MCF 10A (cell line): ENCODE results near the gene TNFSF10. TPM values are rescaled to one million over a fixed set of nuclear protein-coding genes. Genes with fewer than 3 reads are reported as not detected.

Experiments used
- BruUV-seq: library from RNA; stranded (reverse); fragments of 400-500 nt; replicated peaks from 2 replicates; lab custom pipeline; 2021; lab: Mats Ljungman, UMichigan
- CTCF ChIA-PET: fragments of 300-600 bp; sonication (Branson Sonifier 250); formaldehyde crosslinking; extraction: SDS; loops from one replicate; lab custom pipeline; 2021; ENCODE audit warnings: antibody characterized with exemption, inconsistent platforms; lab: Yijun Ruan, JAX
- POLR2A ChIA-PET: fragments of 300-600, 350-650 bp; sonication (Branson Sonifier 250); formaldehyde crosslinking; extraction: SDS; loops from one replicate; lab custom pipeline; 2020; ENCODE audit warnings: antibody characterized with exemption, inconsistent platforms; lab: Yijun Ruan, JAX
- DNase-seq: peaks from one replicate; pipeline ENCODE4 v3.0.0-alpha.2; 2018; ENCODE audit not compliant: unreplicated experiment
- H3K27ac Mint-ChIP-seq: one replicate; pipeline ENCODE4 v1.8.0; 2022; ENCODE audit warnings: mild to moderate bottlenecking, low read depth, mixed read lengths; ENCODE audit not compliant: unreplicated experiment
- H3K27me3 Mint-ChIP-seq: one replicate; pipeline ENCODE4 v1.8.0; 2022; ENCODE audit warnings: mixed read lengths; ENCODE audit not compliant: insufficient read depth, unreplicated experiment
- H3K36me3 Mint-ChIP-seq: one replicate; pipeline ENCODE4 v1.8.0; 2022; ENCODE audit warnings: mild to moderate bottlenecking, moderate library complexity, mixed read lengths; ENCODE audit not compliant: insufficient read depth, unreplicated experiment
- H3K4me1 Mint-ChIP-seq: one replicate; pipeline ENCODE4 v1.8.0; 2022; ENCODE audit warnings: mixed read lengths; ENCODE audit not compliant: insufficient read depth, unreplicated experiment
- H3K4me3 Mint-ChIP-seq: one replicate; pipeline ENCODE4 v1.8.0; 2022; ENCODE audit warnings: mild to moderate bottlenecking, moderate library complexity, mixed read lengths; ENCODE audit not compliant: unreplicated experiment
- H3K9me3 Mint-ChIP-seq: one replicate; pipeline ENCODE4 v1.8.0; 2022; ENCODE audit warnings: mixed read lengths; ENCODE audit not compliant: unreplicated experiment
- CTCF ChIP-seq: fragments of 200-600 bp; IDR thresholded peaks from one replicate; pipeline ENCODE4 v1.8.0; 2022; ENCODE audit warnings: antibody characterized with exemption, mild to moderate bottlenecking; ENCODE audit not compliant: unreplicated experiment
- intact Hi-C: fragments of 100-400 bp; cut with micrococcal nuclease; formaldehyde crosslinking; loops from 2 replicates; pipeline ENCODE4 v1.14.1; 2022
- total RNA-seq: library from RNA; stranded (reverse); gene quantifications from 2 replicates; pipeline ENCODE4 v1.2.3, GENCODE V29; 2022

TNFSF10 gene
- total RNA-seq, 1 experiment from 2014 or later = 0.54 TPM

GRCh38 chr3:172470588-172470987, 52.6 kb downstream of the TNFSF10 start:
- no peak for TF ChIP-seq CTCF
- intact Hi-C loops = no loop called here
- no peaks in the 10 kb centered on the region for H3K36me3 Mint-ChIP-seq
- H3K4me1 Mint-ChIP-seq = peaks cover 10% of the 10 kb centered on the region
- BruUV-seq = no TSS peak
- CTCF ChIA-PET = interaction anchor here (0.6 to 1.0 kb wide), 3 partner anchors 9 to 191 kb away, joined by 3 to 4 read pairs (median 3); partner anchors contain the start of gene TNFSF10
- no peaks in the 10 kb centered on the region for H3K27me3 Mint-ChIP-seq
- H3K4me3 Mint-ChIP-seq = no peak overlapping the region
- DNase-seq = no peak
- H3K9me3 Mint-ChIP-seq = no peaks in the 10 kb centered on the region
- no peak overlapping the region for H3K27ac Mint-ChIP-seq
- POLR2A ChIA-PET = interaction anchor here (0.5 kb wide), 1 partner anchor 23 kb away, joined by 3 read pairs; no protein-coding TSS in a partner anchor

- peak overlapping the region; percentile 86 for H3K27ac Mint-ChIP-seq
- no peaks in the 10 kb centered on the region for H3K9me3 Mint-ChIP-seq
- no TSS peak for BruUV-seq
- no peak for TF ChIP-seq CTCF
- H3K4me1 Mint-ChIP-seq = peaks cover 10% of the 10 kb centered on the region
- ChIA-PET POLR2A (interaction anchor here (0.6 to 1.5 kb wide), 4 partner anchors 10 to 1424 kb away, joined by 3 to 5 read pairs (median 4); no protein-coding TSS in a partner anchor), CTCF (interaction anchor here (0.8 to 1.9 kb wide), 7 partner anchors 9 to 426 kb away, joined by 3 to 9 read pairs (median 3); no protein-coding TSS in a partner anchor)
- no peaks in the 10 kb centered on the region for H3K36me3 Mint-ChIP-seq
- peak; percentile 88 for DNase-seq
- H3K4me3 Mint-ChIP-seq = no peak overlapping the region
- H3K27me3 Mint-ChIP-seq = no peaks in the 10 kb centered on the region
- intact Hi-C loops = no loop called here
Measured at GRCh38 chr3:172467170-172467824, 55.9 kb downstream of the TNFSF10 start.

- BruUV-seq = no TSS peak
- peaks cover 10% of the 10 kb centered on the region for H3K4me1 Mint-ChIP-seq
- no peaks in the 10 kb centered on the region for H3K36me3 Mint-ChIP-seq
- peak overlapping the region; percentile 86 for H3K27ac Mint-ChIP-seq
- intact Hi-C loops = no loop called here
- no peak for TF ChIP-seq CTCF
- H3K9me3 Mint-ChIP-seq = no peaks in the 10 kb centered on the region
- POLR2A ChIA-PET = interaction anchor here (0.6 to 1.5 kb wide), 3 partner anchors 11 to 42 kb away, joined by 3 to 5 read pairs (median 4); no protein-coding TSS in a partner anchor
- CTCF ChIA-PET = interaction anchor here (0.8 to 1.9 kb wide), 6 partner anchors 8 to 425 kb away, joined by 3 to 9 read pairs (median 4); no protein-coding TSS in a partner anchor
- no peaks in the 10 kb centered on the region for H3K27me3 Mint-ChIP-seq
- no peak overlapping the region for H3K4me3 Mint-ChIP-seq
- no peak for DNase-seq
Measured at GRCh38 chr3:172466553-172467130, 56.6 kb downstream of the TNFSF10 start.

- no peak overlapping the region for H3K4me3 Mint-ChIP-seq
Measured at GRCh38 chr3:172465281-172465680, 57.9 kb downstream of the TNFSF10 start.

More at GRCh38 chr3:172465281-172465680, 57.9 kb downstream of the TNFSF10 start:
- CTCF ChIA-PET = interaction anchor here (0.6 to 1.4 kb wide), 6 partner anchors 11 to 574 kb away, joined by 3 read pairs; no protein-coding TSS in a partner anchor
- POLR2A ChIA-PET = no interaction called here
- intact Hi-C loops = no loop called here
- Mint-ChIP-seq H3K4me1 (peaks cover 10% of the 10 kb centered on the region), H3K27me3 (no peaks in the 10 kb centered on the region), H3K27ac (no peak overlapping the region), H3K36me3 (no peaks in the 10 kb centered on the region), H3K9me3 (no peaks in the 10 kb centered on the region)
- no TSS peak for BruUV-seq
- DNase-seq = no peak
- no peak for TF ChIP-seq CTCF
